ENCODE results near the gene DGKI.

DGKI gene

DNA sequence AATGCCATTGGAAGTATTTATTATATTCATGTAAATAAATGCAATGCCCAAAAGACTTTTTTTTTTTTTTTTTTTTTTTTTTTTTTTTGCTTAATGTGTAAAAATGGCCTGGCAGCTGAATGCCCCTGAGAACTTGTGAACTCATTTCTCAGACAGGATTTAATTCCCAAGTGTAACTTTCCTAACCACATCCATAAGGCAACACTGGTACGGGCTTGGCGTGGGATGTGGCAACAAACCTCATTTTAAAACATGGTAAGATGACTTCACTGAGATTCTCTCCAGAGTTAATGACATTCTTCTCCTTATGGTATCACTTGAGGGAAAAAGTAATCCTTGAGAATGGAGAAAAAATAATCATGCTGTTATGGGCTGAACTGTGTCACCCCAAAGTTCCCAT lies 150.4 kb downstream of the DGKI start (continued):
- TF ChIP-seq, protein P1, sequence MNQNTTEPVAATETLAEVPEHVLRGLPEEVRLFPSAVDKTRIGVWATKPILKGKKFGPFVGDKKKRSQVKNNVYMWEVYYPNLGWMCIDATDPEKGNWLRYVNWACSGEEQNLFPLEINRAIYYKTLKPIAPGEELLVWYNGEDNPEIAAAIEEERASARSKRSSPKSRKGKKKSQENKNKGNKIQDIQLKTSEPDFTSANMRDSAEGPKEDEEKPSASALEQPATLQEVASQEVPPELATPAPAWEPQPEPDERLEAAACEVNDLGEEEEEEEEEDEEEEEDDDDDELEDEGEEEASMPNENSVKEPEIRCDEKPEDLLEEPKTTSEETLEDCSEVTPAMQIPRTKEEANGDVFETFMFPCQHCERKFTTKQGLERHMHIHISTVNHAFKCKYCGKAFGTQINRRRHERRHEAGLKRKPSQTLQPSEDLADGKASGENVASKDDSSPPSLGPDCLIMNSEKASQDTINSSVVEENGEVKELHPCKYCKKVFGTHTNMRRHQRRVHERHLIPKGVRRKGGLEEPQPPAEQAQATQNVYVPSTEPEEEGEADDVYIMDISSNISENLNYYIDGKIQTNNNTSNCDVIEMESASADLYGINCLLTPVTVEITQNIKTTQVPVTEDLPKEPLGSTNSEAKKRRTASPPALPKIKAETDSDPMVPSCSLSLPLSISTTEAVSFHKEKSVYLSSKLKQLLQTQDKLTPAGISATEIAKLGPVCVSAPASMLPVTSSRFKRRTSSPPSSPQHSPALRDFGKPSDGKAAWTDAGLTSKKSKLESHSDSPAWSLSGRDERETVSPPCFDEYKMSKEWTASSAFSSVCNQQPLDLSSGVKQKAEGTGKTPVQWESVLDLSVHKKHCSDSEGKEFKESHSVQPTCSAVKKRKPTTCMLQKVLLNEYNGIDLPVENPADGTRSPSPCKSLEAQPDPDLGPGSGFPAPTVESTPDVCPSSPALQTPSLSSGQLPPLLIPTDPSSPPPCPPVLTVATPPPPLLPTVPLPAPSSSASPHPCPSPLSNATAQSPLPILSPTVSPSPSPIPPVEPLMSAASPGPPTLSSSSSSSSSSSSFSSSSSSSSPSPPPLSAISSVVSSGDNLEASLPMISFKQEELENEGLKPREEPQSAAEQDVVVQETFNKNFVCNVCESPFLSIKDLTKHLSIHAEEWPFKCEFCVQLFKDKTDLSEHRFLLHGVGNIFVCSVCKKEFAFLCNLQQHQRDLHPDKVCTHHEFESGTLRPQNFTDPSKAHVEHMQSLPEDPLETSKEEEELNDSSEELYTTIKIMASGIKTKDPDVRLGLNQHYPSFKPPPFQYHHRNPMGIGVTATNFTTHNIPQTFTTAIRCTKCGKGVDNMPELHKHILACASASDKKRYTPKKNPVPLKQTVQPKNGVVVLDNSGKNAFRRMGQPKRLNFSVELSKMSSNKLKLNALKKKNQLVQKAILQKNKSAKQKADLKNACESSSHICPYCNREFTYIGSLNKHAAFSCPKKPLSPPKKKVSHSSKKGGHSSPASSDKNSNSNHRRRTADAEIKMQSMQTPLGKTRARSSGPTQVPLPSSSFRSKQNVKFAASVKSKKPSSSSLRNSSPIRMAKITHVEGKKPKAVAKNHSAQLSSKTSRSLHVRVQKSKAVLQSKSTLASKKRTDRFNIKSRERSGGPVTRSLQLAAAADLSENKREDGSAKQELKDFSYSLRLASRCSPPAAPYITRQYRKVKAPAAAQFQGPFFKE (tag by site-specific recombination; IDR thresholded peaks at IDR 0.05; ENCODE audit: borderline replicate concordance): no peak
- TF ChIP-seq ZNF146 (tag by site-specific recombination; IDR thresholded peaks at IDR 0.05) (no peak), KLF16 (tag by site-specific recombination; IDR thresholded peaks at IDR 0.05) (no peak), ZNF830 (tag by site-specific recombination; IDR thresholded peaks at IDR 0.05; ENCODE audit: low read depth) (no peak), ZNF529 (tag by site-specific recombination; IDR thresholded peaks at IDR 0.05; ENCODE audit: insufficient replicate concordance) (no peak), ZNF114 (tag by site-specific recombination; IDR thresholded peaks at IDR 0.05) (no peak), ZNF585B (tag by site-specific recombination; IDR thresholded peaks at IDR 0.05) (no peak), WT1 (tag by site-specific recombination; IDR thresholded peaks at IDR 0.05) (no peak)
- TF ChIP-seq, protein P2, sequence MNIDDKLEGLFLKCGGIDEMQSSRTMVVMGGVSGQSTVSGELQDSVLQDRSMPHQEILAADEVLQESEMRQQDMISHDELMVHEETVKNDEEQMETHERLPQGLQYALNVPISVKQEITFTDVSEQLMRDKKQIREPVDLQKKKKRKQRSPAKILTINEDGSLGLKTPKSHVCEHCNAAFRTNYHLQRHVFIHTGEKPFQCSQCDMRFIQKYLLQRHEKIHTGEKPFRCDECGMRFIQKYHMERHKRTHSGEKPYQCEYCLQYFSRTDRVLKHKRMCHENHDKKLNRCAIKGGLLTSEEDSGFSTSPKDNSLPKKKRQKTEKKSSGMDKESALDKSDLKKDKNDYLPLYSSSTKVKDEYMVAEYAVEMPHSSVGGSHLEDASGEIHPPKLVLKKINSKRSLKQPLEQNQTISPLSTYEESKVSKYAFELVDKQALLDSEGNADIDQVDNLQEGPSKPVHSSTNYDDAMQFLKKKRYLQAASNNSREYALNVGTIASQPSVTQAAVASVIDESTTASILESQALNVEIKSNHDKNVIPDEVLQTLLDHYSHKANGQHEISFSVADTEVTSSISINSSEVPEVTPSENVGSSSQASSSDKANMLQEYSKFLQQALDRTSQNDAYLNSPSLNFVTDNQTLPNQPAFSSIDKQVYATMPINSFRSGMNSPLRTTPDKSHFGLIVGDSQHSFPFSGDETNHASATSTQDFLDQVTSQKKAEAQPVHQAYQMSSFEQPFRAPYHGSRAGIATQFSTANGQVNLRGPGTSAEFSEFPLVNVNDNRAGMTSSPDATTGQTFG (tag by site-specific recombination; IDR thresholded peaks at IDR 0.05; ENCODE audit: borderline replicate concordance): no peak

DNA sequence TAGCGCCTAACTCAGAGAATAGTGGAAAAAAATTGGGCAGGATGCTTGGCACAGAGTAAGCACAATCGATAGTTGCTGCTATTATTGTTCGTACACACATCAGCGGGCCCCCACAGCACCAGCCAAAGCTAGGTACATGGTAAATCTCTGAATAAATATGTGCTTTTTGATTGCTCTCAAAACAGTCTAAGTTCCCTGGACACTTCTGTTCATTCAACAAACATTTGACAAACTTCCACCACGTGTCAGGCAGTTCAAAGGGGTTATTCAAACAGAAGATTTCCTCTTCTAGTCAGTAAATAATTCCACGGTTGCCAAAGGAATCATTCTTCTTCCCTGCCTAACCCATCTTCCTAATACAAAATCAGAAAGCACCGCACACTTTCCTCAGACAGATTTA lies 150.8 kb downstream of the DGKI start:
- no peak for TF ChIP-seq KLF7 (tag by site-specific recombination; IDR thresholded peaks at IDR 0.05; ENCODE audit: borderline replicate concordance)
- TF ChIP-seq, protein P3, sequence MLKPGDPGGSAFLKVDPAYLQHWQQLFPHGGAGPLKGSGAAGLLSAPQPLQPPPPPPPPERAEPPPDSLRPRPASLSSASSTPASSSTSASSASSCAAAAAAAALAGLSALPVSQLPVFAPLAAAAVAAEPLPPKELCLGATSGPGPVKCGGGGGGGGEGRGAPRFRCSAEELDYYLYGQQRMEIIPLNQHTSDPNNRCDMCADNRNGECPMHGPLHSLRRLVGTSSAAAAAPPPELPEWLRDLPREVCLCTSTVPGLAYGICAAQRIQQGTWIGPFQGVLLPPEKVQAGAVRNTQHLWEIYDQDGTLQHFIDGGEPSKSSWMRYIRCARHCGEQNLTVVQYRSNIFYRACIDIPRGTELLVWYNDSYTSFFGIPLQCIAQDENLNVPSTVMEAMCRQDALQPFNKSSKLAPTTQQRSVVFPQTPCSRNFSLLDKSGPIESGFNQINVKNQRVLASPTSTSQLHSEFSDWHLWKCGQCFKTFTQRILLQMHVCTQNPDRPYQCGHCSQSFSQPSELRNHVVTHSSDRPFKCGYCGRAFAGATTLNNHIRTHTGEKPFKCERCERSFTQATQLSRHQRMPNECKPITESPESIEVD (tag by site-specific recombination; IDR thresholded peaks at IDR 0.05): no peak
- TF ChIP-seq ZNF311 (tag by site-specific recombination; IDR thresholded peaks at IDR 0.05; ENCODE audit: borderline replicate concordance): no peak
- no peak for TF ChIP-seq ZNF76 (tag by site-specific recombination; IDR thresholded peaks at IDR 0.05; ENCODE audit: borderline replicate concordance, low read depth)
- TF ChIP-seq SCRT1 (tag by site-specific recombination; IDR thresholded peaks at IDR 0.05; ENCODE audit: borderline replicate concordance): no peak
- TF ChIP-seq GLIS2 (tag by site-specific recombination; IDR thresholded peaks at IDR 0.05): no peak
- no peak for TF ChIP-seq ZNF350 (tag by site-specific recombination; IDR thresholded peaks at IDR 0.05)
- no peak for TF ChIP-seq ZNF600 (tag by site-specific recombination; IDR thresholded peaks at IDR 0.05)
- no peak for TF ChIP-seq ZNF621 (tag by site-specific recombination; IDR thresholded peaks at IDR 0.05)
- H3K27ac ChIP-seq (ENCODE audit: extremely low read depth, low read depth, low read length): no peak overlapping the region
- H3K36me3 ChIP-seq (ENCODE audit: control insufficient read depth in 2 of 2, insufficient read depth in 1 of 2, low read length in 2 of 2): no peaks in the 10 kb centered on the region
- ChIA-PET POLR2A (no interaction called here), CTCF (interaction anchor here (0.9 kb wide), 1 partner anchor 39 kb away, joined by 4 read pairs; no protein-coding TSS in a partner anchor)
- H3K4me1 ChIP-seq (ENCODE audit: control insufficient read depth, insufficient read depth, low read length): no peaks in the 10 kb centered on the region
- no peak overlapping the region for H3K4me3 ChIP-seq (ENCODE audit: low read depth, low read length)
- H3K9me3 ChIP-seq (ENCODE audit: control insufficient read depth, insufficient read depth, low read depth, low read length): no peaks in the 10 kb centered on the region
